GM18873 (cell line): ENCODE data around the gene COL15A1.

Experiments
- ATAC-seq: cut with Tn5 transposase; IDR thresholded peaks from one replicate; pipeline ENCODE4 v1.9.1; 2021; ENCODE audit warnings: mild to moderate bottlenecking, moderate library complexity, moderate number of reproducible peaks; ENCODE audit not compliant: unreplicated experiment, low FRiP score

The COL15A1 gene

DNA sequence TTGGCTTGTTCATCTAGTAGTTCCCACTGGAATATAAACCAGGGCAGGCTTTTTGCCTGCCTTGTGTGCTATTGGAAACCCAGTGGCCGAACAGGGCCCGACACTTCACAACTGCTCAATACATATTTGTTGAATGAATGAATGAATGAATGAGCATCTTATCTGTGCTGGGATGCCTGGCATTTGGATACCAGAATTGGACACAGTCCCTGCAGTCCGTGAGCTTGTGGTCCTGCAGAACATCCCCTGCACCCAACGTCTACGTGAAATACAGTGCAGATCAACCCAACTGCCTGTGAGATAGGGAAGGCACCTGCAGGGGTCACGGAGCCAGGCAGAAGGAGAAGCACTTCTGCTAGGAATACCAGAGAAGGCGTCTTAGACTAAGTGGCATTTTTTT is 30.0 kb upstream of the COL15A1 start:
- no peak for ATAC-seq

DNA sequence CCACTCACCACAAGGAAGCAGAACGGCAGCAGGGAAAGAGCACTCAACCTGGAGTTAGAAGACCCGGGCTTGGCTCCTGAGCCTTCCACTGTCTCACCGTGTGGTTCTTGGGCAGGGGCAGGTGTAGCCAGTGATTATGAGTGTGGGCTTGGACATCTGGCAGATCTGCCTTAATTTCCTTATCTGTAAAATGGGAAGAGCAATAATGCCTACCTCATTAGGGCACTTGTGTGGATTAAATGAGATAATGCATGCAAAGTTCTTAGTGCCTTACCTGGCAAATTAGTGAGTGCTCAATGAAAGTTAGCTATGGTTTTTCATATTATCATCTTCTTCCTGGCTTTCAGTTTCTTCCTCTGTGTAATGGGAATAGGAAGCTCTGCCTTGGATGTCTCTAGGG is 28.1 kb upstream of the COL15A1 start:
- no peak for ATAC-seq

DNA sequence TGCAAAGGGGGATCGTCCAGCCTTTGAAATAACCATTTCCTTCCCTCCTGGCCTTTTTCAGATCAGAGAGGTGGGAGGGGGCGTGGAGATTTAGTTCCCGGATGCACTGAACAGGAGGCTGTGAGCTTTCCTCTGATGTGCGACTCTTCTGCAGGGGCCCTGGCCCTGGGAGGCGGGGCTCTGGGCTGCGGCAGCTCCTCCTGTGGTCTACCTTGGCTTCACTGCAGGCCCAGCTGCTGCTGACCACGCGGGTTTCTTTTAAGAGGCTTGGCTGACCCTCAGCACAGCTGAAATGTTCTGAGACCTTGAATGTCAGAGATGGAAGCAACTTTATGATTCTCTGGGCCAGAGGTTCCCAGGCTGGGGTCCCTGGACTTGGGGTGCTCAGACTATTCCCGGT is 27.0 kb upstream of the COL15A1 start:
- no peak for ATAC-seq

DNA sequence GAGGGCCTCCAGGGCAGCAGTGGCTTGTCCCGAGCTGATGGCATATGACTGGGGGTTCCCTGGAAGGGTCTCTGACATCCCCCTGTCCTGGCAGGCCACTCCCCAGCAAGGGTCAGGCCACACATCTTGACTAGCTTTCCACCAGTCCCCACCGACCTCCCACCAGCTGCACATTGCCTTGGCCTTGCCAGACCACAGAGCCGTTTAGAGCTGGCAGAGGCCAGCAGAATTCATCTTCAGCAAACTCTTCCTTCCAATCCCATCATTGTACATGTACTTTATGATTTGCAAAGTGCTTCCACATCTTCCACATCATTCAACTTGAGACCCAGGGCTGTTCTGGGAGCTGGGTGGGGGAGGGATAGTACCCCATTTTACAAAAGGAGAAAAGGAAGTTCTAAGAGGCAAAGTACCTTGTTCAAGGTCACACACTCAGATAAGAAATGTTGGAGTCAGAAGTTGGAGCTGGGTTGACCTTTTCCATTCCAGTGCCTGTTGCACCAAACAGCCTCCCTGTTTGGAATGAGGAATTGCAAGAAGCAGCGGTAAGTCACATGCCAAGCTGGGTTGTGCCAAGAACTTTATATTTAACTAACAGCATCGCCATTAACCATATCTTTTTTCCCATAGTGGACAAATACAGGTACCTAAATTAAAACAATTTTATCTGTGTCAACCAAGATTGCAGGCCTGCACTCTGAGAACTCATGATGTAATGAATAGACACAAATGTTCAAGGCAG is 25.8 kb upstream of the COL15A1 start:
- ATAC-seq, result no peak

DNA sequence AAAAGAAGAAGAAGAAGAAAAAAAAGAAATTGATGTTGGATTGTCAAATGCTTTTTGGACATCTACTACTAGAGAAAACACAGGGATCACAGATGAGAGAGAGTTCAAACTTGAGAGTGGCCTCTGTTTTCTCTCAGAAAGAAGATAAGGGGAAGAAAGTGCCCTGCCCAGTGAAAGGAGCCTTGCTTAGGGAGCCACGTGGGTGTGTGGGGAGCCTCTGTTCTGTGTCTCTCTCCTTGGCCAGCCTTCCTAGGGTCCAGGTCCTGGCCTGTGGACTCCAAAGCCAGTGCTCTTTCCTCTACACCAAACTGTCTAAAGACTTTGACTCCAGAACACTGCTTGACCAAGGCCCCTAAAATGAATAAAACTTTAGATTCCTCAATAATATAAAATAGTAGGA is 22.0 kb upstream of the COL15A1 start:
- ATAC-seq, result no peak

DNA sequence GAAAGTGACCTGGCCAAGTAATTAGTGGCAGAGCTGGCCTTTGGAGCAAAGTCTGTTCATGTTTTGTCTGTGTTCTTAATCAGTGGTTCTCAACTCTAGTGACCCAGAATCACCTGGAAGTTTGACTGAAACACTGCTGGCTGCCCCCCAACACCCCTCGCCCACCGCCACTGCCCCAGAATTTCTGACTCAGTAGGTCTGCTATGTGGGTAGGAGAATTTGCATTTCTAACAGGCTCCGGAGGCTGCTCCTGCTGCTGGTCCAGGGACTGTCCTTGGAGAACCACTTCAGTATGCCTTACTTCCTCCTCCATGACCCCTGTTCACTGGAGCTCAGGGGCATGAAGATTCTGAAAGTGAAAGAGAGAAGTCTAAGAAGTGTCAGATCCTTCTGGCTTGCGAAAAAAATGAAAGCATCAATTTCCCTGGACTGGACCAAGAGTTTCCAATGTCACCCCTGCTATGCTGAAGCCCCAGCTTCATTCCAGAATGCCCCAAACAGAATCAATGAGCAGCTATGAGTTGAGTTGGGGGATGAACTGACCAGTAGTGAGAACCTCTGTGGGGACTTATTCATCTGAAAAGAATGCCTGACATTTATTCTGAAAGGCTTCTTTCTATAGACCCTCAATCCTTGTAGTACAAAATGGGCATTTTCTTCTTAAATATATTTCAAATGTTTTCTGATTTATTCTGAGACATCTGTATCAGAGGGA is 20.8 kb upstream of the COL15A1 start:
- ATAC-seq, result no peak

DNA sequence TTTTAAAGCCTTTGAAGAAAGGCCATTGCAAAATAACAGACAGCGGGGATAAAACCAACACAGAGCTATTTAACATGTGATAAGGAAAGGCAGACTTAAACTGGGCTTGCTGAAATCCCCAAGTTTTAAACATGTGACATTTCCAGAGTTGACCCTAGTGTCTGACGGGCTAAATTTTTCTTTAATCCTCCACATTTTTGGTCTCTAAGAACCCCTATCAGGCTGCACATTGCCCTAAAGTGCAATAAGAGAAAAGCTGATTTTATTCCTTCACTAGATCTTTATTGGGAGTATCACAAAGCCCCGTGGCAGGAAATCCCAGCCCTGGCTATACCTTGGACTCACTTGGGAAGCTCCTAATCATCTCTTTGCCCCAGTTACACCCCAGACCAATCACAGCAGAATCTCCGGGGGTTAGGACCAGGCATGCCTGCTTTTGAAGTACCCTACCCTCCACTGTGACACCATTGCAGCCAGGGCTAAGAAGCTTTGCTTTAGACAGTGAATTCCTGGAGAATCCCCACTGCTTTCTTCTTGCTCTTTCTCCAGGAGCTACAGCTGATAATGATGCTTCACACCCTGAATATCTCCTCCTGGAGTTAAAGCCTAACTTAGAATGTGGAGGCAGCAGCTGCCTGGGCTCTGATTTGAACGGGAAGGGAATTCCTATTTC is 20.1 kb upstream of the COL15A1 start:
- ATAC-seq, result no peak

DNA sequence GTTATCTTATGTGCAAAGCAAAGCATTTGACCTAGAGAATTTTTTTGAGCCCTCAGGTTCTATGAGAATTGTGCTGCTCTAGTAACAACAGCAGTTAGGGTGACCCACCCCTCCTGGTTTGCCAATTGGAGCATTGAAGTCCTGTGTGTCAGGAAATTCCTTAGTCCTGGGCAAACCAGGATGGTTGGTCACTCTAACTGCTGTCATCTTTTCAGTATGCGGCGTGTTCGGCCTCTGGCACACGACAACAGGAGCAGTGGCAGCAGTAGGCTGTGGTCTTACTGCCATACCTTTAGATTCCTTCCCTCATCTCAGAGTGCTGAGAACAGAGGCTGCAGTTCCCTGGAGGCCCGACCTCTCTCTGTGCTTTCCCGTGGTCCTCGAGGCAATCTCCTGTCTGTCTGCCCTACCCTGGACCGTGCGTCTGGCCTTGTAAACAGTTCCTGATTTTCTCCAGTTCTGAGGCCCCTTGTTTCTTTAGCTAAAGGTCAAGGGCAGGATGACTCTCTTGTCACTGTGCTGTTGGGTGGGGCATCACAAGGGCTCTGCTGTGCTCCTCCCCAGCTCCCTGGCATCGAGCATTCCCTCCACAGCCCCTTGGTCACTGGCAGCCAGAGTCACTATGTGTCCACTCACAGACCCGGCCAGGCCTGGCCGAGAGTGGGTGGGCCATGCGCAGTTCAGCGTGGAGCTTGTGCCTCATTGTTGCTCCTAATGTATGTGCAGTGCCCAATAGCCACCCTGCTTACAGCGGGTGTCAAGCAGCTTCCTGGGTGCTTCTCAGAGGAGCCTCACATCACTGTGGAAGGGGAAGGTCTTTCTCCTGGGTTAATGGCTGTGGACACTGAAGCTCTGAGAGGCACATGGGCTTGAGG is 18.5 kb upstream of the COL15A1 start:
- no peak for ATAC-seq

DNA sequence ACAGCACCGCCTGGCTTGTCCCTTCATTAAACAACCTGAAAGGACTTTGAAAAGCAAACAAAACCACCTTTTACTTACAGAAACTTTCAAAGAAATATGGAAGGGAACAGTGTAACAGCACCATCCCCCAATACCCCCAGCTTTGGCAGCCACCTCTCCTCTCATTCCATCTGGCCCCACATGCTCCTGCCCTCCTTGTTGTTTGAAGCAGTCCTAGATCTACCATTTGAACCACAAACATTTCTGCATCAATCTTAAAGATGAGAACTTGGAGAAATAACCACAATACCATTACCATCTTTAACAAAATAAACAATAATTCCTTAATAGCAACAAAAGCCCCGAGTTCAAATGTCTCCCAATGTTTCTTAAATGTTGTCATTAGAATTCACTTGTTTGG is 17.8 kb upstream of the COL15A1 start:
- no peak for ATAC-seq

DNA sequence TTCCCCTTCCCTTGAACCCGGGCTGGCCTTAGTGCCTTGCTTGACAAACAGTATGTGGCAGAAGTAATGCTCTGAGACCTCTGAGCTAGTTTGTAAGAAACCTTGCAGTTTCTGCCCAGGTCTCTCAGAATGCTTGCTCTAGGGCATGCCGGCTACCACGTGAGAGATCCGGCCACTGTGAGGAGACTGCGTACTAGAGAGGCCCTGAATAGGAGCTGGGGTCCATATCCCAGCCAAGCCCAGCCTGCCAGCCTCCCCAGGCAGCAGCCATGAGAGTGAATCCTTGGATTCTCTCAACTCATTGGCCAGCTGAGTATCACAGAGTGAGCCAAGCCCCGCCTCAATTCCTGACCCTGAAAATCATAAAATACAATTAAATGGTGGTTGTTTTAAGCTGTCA is 16.0 kb upstream of the COL15A1 start:
- no peak for ATAC-seq

DNA sequence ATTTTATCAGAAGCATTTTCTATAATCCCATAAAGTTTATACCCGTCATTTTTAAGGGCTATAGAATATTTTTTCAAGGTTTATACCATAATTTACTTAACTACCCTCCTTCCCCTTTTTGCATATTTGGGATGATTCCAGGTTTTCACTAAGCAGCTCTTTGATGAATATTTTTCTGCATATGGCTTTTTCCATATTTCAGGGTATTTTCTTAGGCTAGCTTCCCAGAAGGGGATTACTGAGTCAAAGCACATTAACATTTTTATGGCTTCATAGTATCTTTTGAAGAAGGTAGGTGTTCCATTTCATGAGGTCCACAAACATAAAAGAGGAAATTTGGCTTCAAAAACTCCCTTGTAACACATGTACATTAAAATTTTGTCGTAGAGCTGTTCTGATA is 14.6 kb upstream of the COL15A1 start:
- ATAC-seq, result no peak

DNA sequence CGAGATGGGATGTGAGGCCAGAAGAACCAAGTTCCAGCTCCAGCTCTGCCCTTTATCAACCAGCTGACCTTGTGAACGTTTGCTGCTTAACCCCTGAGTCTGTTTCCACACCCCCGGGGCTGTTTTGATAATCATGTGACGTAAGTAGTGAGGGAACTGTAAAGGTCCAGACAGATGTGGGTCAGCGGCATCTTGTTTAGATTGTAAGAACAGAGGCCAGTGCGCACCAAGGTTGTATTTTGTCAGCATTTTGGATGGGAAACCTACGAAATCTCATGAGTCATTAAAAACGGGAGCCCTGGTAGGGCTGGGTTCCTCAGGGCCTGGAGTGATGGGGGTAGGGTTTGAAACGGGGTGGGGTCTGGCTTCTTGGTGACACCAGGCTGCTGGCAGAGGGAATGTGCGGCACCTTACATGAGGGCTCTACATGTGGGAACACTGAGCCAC is 13.8 kb upstream of the COL15A1 start:
- ATAC-seq, result no peak

DNA sequence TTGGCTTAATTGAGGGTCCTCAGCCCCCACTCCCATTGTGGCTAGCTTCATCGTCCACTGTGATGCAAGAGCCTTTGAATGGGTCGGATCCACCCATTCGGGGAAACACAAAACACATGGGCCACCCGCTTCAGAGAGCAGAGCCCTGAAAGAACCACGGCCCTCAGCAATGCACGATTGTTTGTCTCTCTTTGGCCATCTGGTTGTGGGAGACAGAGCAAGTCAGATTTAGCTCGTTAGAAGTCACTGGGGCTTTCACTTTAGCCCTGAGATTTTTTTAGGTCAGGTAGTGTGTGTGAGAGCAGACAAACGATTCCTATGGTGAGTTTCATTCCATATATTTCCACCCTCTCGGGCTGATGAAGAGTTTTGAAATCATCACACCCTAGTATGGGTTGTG is 12.9 kb upstream of the COL15A1 start:
- no peak for ATAC-seq

DNA sequence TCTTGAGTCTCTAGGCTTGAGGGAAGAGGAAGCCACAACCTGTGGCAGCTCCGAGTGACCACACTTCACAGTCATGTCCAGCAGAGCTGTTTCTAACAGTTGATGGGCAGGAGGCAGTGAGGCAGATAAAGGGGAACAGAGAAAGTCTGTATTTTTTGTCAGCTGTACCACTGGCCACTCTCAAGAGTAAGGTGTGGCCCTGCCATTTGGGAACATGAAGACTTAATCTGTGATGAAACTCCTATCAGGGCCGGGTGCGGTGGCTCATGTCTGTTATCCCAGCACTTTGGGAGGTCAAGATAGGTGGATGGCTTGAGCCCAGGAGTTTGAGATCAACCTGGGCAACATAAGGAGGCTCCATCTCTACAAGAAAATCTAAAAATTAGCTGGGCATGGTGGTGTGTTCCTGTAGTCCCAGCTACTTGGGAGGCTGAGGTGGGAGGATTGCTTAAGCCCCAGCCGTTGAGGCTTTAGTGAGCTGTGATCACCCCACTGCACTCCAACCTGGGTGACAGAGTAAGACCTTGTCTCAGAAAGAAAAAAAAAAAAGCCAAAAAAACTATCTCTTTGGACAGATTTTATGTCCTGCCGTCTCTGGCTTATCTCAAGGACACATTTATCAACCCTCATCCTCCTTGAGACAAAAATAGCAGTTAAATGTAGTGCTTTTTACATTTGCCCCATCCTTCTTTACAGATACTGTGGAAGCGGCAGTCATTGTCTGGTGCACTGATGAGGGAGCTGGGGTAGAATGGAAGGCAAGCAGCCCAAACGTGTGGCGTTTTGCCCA is 11.9 kb upstream of the COL15A1 start:
- ATAC-seq, result no peak

DNA sequence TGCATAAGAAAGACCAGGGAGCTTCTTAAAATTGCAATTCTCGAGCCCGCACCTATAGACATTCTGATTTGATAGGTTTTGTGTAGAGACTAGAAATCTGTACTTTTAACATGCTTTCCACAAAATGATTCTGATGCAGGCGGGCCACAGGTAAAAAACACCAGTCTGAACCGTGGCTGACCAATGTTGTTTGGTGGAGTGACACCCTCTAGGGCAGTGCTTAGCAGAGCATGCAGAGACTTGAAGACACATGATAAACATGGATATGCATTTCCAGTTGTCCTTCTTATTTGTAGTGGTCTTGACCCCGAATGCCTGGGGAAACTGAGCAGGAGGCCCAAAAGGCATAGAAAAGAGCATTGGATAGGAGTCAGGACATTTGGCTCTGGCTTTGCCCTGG is 10.5 kb upstream of the COL15A1 start:
- ATAC-seq, result no peak

DNA sequence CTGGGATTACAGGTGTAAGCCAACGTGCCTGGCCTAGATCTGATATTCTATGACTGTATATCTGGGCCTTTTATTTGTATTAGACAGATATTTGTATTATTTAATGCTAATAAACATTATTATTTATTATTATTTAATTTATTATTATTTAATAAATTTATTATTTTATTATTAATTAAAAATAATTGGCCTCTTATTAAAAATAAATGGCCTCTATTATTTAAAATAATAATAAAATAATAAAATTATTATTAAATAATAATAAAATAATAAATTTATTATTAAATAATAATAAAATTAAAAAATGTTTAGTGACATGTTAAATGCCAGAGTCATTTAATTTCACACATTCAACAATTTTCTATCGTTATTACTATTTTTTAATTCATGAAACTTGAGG is 9.8 kb upstream of the COL15A1 start:
- ATAC-seq, result no peak

DNA sequence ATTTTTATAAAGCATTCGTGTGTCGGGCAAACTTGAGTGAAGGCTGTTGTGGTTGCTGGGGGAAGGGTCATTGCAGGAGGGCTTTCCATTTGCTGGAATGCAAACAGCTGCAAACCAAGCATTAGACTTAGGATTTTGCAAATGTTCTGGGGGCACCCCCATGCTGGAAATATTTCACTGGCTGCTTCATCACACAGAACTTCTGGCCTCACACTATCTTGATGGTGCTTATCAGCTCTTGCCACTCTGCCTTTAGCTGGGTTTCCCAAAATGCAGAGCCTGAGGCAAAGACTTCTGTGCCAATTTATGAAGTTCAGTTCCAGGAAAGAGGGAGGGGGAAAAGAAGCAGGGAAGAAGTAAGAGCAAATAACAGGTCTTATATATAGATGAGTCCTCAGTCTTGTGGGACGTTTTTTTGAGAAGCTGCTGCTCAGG is 8.6 kb upstream of the COL15A1 start:
- no peak for ATAC-seq

DNA sequence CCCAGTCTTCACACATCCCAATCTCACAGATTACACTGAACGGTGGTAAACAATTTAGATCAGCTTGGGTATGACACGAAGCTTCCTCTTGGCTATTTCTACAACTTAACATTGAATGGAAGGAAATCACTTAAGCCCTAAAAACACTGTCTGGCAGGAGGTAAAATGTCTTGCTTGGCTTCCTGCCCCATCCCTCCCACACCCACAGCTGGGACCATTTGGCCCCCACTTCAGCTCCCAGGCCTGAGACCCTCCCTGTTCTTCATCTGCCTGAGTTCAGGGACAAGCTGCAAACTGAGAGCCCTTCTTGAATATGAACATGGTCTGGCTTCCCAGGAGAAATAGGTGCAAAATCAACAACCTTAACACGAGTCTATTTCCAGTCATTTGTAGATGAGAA is 3.4 kb upstream of the COL15A1 start:
- no peak for ATAC-seq

DNA sequence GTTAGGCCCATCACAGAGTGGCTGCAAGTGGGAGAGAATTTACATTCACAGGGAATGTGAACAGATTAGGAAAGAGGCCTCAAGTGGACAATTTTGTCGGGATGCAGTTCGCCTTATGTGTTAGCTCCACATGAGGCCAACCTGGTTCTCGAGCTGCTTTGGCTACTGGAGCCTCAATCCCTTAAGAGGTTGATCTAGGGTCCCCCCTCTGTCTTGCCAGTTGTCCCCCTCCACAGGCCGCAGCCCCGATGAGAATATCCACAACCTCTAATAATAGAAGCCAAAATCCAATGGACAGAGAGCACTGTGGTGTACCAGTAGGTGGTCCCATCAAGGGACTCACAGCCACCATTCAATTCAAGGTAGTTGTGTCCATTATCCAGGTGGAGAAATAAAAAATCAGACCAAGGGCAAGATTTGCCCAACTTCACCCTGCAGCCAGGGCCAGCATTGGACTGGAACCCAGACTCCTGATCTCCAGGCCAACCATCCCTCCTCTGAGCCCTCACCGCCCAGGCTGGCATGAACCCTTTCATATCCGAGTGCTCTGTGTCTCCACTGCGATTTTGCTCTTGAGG is 1.7 kb upstream of the COL15A1 start:
- no peak for ATAC-seq
